GM06990 (cell line): ENCODE results near the gene DDX51.
"Not testable (repeated sequence)": the region's sequence is repeated elsewhere in the genome, so short reads cannot be mapped to it uniquely, and the experiment has no call there.

Experiments used
- DNase-seq: peaks from one replicate; pipeline ENCODE4 v3.0.0-alpha.2; 2011; ENCODE audit not compliant: insufficient read length; ENCODE audit errors: extremely low read depth
- H3K27me3 ChIP-seq: replicated peaks from 2 replicates; pipeline ENCODE4 v1.6.0; 2011; ENCODE audit warnings: low read length; ENCODE audit not compliant: control insufficient read depth, insufficient read depth
- H3K36me3 ChIP-seq: 2 replicates; pipeline ENCODE4 v1.5.1; 2011; ENCODE audit warnings: low read length; ENCODE audit not compliant: control insufficient read depth, insufficient read depth
- H3K4me3 ChIP-seq: replicated peaks from 2 replicates; pipeline ENCODE4 v1.5.1; 2011; ENCODE audit warnings: low read depth, mild to moderate bottlenecking, control low read depth, low read length
- CTCF ChIP-seq: IDR thresholded peaks from 2 replicates; pipeline ENCODE4 v1.5.1; 2011; ENCODE audit warnings: low read length, control low read depth, mild to moderate bottlenecking, inconsistent platforms; ENCODE audit not compliant: insufficient read depth, poor library complexity, severe bottlenecking

DDX51 gene

GRCh38 chr12:132140918-132141841 is 2.9 kb downstream of the DDX51 start:
- Histone ChIP-seq H3K27me3 (no peaks in the 10 kb centered on the region), H3K36me3 (peaks cover 31% of the 10 kb centered on the region), H3K4me3 (no peak overlapping the region)
- DNase-seq: no peak
- no peak for TF ChIP-seq CTCF

- no peak overlapping the region for H3K4me3 ChIP-seq
- no peak for DNase-seq
- TF ChIP-seq CTCF: no peak
- H3K27me3 ChIP-seq: no peaks in the 10 kb centered on the region
- peaks cover 31% of the 10 kb centered on the region for H3K36me3 ChIP-seq
These were observed 3.6 kb downstream of the DDX51 start for GRCh38 chr12:132140501-132140900.

- H3K36me3 ChIP-seq: peaks cover 31% of the 10 kb centered on the region
- H3K27me3 ChIP-seq: no peaks in the 10 kb centered on the region
- H3K4me3 ChIP-seq: no peak overlapping the region
- TF ChIP-seq CTCF: no peak
- DNase-seq: no peak
These were observed 4.2 kb downstream of the DDX51 start for GRCh38 chr12:132139912-132140311.

- H3K4me3 ChIP-seq: no peak overlapping the region
- DNase-seq: no peak
- TF ChIP-seq CTCF: no peak
- H3K27me3 ChIP-seq: no peaks in the 10 kb centered on the region
- H3K36me3 ChIP-seq: peaks cover 31% of the 10 kb centered on the region
These were observed 4.9 kb downstream of the DDX51 start for GRCh38 chr12:132138941-132139871.

GRCh38 chr12:132137483-132138125 is 6.5 kb downstream of the DDX51 start:
- Histone ChIP-seq H3K4me3 (no peak overlapping the region), H3K36me3 (peaks cover 31% of the 10 kb centered on the region), H3K27me3 (no peaks in the 10 kb centered on the region)
- no peak for DNase-seq
- no peak for TF ChIP-seq CTCF

GRCh38 chr12:132136226-132136625 is 7.9 kb downstream of the DDX51 start:
- not testable (repeated sequence) for DNase-seq, H3K27me3 ChIP-seq, H3K4me3 ChIP-seq
- H3K36me3 ChIP-seq: peaks cover 25% of the 10 kb centered on the region

GRCh38 chr12:132134653-132135183 is 9.4 kb downstream of the DDX51 start:
- not testable (repeated sequence) for H3K4me3 ChIP-seq, H3K27me3 ChIP-seq, H3K36me3 ChIP-seq, DNase-seq
